Stimulated activated CD8-positive, alpha-beta memory T cell treated with anti-CD3 and anti-CD28 coated beads, Interleukin-4, amount 100 ng/mL, for 1 hour (primary cell): ENCODE data around the gene CBX4.

ENCODE experiments used
- DNase-seq, 2 donors: peaks; one replicate each; pipeline ENCODE4 v3.0.0-alpha.2; 2020; ENCODE audit warnings: low read depth in 2 of 2, low spot score in 1 of 2

The CBX4 gene

DNA sequence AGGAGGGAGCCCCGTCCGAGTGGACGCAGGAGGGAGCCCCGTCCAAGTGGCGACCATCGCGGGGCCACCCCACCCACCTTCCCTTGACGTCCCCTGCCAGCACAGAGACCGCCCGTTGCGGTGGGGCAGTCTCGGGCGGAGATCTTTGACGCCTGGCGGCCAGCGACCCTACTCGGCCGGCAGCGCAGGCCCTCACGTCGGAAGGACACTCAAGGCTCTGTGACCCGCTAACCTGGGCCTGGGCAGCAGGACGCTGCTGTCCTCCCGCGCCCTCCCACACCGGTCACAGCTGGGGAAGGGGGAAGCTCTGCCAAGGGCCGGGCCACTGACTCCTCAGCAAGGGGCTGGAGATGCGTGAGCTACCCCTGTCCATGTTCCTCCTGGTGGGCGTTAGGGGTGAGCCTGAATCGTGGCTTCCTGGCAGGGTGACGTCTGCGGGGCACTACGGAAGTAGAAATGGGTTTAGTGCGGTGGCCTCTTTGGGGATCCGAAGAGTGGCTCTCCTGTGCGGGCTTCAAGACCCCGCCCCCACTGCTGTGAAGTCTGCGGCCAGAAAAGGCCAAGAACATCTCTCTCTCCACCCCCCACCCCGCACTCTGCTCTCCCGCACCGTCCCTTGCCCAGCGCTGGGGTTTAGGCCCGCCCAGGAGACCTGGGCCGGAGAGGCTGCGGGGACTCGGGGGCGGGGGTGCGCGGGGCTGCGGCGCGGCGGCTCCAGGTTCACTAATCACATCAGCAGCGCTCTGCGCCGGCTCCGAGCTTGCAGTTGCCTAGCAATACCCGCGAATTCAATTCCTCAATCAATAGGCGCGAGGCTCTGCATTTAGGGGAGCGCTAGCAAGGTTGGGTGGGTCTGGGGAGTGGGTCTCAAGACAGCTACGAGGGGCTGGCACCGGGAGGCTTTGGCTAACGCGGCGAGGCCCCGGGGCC lies 48.2 kb downstream of the CBX4 start:
- no peak for DNase-seq

DNA sequence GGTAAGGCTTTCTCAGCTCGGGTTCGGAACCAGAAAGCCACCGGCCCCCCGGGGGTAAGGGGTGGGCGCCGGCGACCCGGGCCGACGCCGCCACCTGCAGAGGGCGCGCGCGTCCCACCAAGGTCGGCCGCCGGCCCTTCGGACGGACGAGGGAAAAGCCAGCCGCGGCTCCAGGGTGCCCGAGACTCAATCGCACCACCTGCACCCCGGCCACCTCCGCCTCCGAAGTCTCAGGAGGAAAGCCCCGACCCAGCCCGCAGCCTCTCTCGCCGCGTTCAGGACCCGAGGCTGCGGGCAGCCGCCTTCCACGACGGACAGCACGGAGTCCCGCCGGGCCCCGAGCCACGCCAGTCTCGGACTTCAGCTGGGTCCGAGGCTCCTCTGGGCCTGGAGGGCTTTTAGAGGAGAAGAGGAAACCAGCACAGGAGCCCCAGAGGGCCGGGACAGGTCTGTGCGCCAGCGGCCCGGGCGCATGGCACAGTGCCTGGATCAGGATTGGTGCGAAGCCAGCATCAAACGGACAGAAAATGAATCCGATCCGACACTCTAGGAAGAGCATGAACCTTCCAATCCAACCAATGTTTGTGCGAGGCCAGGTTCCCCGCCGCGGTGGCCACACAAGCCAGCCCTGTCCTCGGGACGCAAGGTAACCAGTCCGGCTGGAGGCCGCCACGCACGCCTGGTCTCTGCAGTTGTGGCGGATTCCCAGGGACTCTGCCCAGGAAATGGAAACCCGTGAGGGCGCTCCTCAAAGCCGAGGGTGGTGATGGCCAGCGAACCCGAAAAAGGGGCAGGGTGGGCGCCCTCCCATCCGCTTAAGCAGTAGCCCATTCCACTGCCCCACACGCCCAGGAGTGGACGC lies 49.1 kb downstream of the CBX4 start:
- DNase-seq = no peak

DNA sequence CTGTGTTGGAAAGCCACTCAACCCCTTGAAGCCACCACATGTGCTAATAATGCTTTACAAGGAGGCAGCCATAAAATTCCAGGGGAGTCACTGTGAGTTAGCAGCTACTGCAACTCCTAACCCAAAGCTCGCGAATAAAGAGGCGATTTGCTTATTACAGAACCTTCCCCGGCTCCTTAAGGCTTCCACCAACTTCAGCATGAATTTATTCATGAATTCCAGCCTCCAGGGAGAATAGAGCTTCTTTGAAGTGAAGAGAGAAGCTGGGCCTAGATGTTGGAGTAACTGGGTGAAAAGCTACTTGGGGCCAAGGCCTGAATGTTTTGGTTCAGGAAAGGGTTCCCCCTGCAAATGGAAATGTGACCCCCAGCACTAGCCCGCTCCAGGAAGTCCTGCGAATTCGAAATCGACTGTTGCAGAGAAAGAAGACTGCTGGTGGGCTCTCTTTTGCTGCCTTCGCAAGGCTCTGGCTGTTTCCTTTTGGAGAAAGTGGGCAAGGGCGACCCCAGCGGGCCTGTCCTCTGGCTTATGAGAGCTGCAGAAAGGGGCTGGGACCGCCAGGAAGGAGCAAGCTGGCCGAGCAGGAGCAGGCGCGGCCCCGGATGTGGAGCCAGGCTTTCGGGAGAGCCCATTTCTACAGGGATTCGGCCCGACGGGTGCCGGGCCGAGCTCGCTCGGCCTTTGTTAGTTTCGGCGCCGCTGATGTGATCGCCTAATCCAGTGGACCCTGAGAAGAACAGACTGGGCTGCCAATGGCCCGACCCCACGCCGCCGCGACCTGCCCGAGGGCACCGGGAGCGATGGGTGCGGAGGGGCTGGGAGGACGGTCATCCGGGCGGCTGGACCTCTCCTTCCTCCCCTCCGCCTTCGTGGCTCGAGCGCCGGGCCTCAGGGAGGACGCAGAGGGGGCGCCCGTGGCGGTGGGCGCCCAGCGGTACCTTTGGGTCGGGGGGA lies 50.0 kb downstream of the CBX4 start:
- DNase-seq = no peak

DNA sequence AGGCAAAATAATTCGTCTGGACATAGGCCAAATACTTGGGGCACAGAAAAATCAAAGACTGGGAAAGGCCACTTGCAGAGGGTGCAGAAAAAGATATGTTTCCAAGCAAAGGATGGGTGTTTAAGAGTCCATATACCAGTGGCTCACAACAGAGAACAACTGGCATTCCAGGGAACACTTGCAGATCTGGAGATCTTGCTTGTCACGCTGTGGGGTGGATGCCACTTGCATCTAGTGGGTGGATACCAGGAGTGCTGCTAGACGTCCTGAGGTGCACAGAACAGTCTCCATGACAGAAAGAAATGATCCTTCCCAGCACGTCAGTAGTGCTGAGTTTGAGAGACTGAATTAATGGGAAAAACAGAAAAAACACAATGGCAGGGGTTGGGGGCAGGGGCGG lies 50.8 kb downstream of the CBX4 start:
- DNase-seq = no peak

DNA sequence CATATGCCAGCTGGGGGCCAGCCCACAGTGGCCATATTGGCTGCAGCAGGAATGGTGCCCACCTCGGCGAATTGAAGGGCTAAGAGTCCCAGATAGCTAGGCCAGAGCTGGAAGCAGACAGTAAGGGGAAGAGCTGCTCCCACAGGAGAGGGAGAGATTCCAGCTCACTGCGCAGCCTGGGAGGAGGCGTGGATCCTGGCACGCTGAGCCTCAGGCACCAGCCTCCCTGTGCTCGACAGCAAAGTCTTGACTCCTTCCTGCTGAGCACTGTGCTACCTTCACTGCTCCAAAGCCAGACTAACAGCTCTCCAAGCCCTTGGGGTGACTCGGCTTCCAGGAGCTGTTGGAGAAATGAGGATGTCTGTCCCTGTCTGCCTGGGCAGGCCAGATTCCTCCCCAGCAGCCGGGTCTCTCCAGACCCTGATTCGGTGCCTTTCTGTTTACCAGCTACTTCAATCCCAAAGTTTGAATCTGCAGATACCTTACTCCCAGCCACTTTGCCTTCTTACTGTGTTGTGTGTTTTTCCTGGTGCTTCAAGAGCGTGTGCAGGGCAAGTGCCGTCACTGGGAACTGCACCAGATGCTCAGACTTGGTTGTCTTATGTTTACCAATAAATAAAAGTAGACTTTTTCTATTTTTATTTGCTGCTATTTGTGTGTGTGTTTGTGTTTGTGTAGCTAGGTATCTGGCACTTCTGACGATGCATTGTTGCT lies 52.2 kb downstream of the CBX4 start:
- DNase-seq = no peak

DNA sequence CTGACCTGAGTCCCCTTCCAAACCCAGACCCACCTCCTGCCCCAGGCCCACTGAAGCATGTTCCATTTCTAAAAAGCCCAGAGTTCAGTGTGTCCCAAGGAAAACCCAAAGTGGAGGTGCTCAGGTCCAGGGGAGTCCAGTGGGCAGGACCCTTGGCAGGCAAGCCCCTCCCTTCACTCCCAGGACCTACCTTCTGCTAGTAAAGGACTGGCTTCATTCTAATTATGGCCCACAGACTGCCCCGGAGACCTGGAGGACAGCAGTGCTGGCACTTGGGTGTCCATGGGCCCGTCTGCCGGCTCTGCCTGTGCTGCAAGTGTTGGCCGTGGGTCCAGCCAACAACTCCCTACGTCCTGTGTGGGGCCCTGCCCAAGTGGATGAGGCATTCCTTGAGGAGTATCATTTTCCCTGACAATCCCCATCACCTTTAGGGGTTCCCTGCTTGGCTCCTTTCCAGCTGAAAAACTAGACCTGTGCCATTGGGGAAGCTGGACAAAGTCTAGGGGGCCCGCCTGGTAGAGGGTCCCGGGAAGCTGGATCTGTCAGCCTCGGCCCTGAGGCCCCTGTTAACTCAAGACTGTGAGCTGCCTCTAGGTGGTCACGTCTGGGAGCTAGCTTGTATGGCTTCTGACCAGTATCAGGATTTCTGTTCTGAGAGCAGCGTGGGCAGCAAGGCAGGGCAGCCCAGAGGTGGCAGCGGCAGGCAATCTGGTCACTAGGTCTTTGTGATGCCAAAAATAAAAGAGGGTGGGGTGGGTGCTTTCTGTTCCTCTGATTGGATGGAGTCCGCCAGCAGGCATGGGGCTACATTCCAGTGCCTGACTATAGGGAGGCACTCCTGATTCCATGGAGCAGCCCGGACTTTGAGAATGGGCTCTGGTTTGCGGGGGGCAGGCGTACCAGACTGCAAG lies 53.1 kb downstream of the CBX4 start:
- no peak for DNase-seq

DNA sequence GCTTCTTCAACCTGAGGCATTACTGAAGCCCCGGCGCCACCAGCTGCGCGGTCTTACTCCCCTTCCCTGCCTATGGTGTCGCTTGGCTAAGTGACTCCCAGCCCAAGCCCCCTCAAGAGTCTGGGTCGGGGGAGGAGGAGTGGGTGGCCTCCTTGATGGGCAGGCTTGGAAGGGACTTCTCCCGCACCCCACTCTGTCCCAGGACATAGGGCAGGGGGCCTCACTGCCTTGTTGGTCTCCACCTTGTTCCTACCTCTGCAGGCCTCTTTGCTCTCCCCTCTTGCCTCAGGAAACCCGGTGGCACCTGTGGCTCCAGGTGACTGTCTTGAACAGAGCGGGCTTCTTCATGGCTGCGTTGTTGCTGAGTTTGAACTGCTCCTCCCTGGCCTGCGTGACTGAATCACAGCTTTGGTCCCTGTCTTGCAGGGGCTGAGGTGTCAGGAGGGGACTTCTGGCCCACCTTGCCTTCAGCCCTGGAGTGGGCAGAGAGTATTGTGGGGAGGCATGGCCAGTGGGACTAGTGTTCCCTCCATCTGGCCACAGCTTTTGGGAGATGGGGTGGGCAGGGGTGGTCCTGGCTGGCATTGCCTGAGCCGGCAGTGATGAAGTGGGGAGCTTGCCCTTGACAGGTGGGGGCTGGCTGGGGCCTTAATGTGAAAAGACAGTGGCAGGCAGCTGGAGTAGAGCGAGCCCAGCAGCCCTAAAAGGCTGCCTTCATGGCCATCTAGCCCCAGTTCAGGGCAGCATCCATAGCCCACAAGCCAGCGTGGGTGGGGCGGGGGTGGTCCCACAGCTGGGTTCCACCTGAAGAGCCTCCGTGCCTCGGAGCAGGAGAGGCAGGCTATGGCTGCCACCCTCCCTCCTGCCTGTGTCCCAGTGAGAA lies 54.0 kb downstream of the CBX4 start:
- no peak for DNase-seq

DNA sequence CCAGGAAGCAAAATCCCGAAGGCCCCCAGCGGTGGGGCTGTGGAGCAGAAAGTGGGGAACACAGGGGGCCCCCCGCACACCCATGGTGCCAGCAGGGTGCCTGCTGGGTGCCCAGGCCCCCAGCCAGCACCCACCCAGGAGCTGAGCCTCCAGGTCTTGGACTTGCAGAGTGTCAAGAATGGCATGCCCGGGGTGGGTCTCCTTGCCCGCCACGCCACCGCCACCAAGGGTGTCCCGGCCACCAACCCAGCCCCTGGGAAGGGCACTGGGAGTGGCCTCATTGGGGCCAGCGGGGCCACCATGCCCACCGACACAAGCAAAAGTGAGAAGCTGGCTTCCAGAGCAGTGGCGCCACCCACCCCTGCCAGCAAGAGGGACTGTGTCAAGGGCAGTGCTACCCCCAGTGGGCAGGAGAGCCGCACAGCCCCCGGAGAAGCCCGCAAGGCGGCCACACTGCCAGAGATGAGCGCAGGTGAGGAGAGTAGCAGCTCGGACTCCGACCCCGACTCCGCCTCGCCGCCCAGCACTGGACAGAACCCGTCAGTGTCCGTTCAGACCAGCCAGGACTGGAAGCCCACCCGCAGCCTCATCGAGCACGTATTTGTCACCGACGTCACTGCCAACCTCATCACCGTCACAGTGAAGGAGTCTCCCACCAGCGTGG lies 54.8 kb downstream of the CBX4 start:
- no peak for DNase-seq

DNA sequence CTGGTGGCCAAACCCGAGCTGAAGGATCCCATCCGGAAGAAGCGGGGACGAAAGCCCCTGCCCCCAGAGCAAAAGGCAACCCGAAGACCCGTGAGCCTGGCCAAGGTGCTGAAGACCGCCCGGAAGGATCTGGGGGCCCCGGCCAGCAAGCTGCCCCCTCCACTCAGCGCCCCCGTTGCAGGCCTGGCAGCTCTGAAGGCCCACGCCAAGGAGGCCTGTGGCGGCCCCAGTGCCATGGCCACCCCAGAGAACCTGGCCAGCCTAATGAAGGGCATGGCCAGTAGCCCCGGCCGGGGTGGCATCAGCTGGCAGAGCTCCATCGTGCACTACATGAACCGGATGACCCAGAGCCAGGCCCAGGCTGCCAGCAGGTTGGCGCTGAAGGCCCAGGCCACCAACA lies 55.3 kb downstream of the CBX4 start:
- no peak for DNase-seq
